DND-41 (cell line): ENCODE measurements around the gene TMEM132C.

ENCODE experiments used
- ATAC-seq: fragments of 200-7000 bp; cut with Tn5 transposase; 3 replicates; pipeline ENCODE4 v1.9.1; 2021; ENCODE audit warnings: low read depth; ENCODE audit not compliant: insufficient read depth
- DNase-seq: peaks from one replicate; pipeline ENCODE4 v3.0.0-alpha.2; 2020
- H2AFZ ChIP-seq: 2 replicates; pipeline ENCODE4 v1.6.0; 2012; ENCODE audit warnings: low read depth, low read length
- H3K27ac ChIP-seq: 2 replicates; pipeline ENCODE4 v1.5.1; 2012; ENCODE audit warnings: low read length, inconsistent platforms
- H3K27me3 ChIP-seq: fragments of 200-600 bp; sonication (generic); 2 replicates; pipeline ENCODE4 v1.6.0; 2012; ENCODE audit warnings: low read length, mild to moderate bottlenecking, inconsistent platforms; ENCODE audit not compliant: insufficient read depth, poor library complexity
- H3K36me3 ChIP-seq: 2 replicates; pipeline ENCODE4 v1.5.1; 2012; ENCODE audit warnings: low read length, inconsistent platforms; ENCODE audit not compliant: insufficient read depth
- H3K4me1 ChIP-seq: 2 replicates; pipeline ENCODE4 v1.5.1; 2012; ENCODE audit warnings: mild to moderate bottlenecking, low read length; ENCODE audit not compliant: insufficient read depth
- H3K4me2 ChIP-seq: 2 replicates; pipeline ENCODE4 v1.6.0; 2012; ENCODE audit warnings: mild to moderate bottlenecking, moderate library complexity, low read length, inconsistent platforms; ENCODE audit not compliant: insufficient read depth
- H3K4me3 ChIP-seq, 2 experiments: fragments of 200-600 bp in 1 of 2; shearing (Covaris generic) in 1 of 2; 2 replicates each; pipeline ENCODE4 v1.5.1; 2012 to 2016; ENCODE audit warnings: inconsistent platforms in 2 of 2, low read length in 2 of 2, mild to moderate bottlenecking in 2 of 2, low read depth in 1 of 2, moderate library complexity in 1 of 2
- H3K79me2 ChIP-seq: 2 replicates; pipeline ENCODE4 v1.6.0; 2012; ENCODE audit warnings: low read length, inconsistent platforms; ENCODE audit not compliant: insufficient read depth
- H3K9ac ChIP-seq: 2 replicates; pipeline ENCODE4 v1.6.0; 2012; ENCODE audit warnings: low read depth, mild to moderate bottlenecking, inconsistent platforms, low read length, moderate library complexity
- H3K9me3 ChIP-seq: 2 replicates; pipeline ENCODE4 v1.5.1; 2012; ENCODE audit warnings: low read length, moderate library complexity, mild to moderate bottlenecking, inconsistent platforms; ENCODE audit not compliant: insufficient read depth, severe bottlenecking
- H4K20me1 ChIP-seq: 2 replicates; pipeline ENCODE4 v1.6.0; 2012; ENCODE audit warnings: low read length; ENCODE audit not compliant: insufficient read depth
- CTCF ChIP-seq: IDR thresholded peaks from 2 replicates; pipeline ENCODE4 v1.5.1; 2012; ENCODE audit warnings: borderline replicate concordance, low read length, moderate library complexity, mild to moderate bottlenecking; ENCODE audit not compliant: poor library complexity, severe bottlenecking; ENCODE audit errors: extremely low read depth
- EZH2 ChIP-seq: IDR thresholded peaks from 3 replicates; pipeline ENCODE4 v1.6.1; 2012; ENCODE audit warnings: borderline replicate concordance, low read depth, mild to moderate bottlenecking, moderate library complexity, low read length, inconsistent platforms; ENCODE audit not compliant: severe bottlenecking

Gene TMEM132C

GRCh38 chr12:128442096-128442495 lies 175.1 kb downstream of the TMEM132C start:
- Histone ChIP-seq H3K9me3 (no peaks in the 10 kb centered on the region), H3K36me3 (no peaks in the 10 kb centered on the region), H3K4me1 (no peaks in the 10 kb centered on the region), H3K79me2 (no peaks in the 10 kb centered on the region), H2AFZ (no peak overlapping the region), H3K27me3 (no peaks in the 10 kb centered on the region), H3K27ac (no peak overlapping the region), H3K9ac (no peak overlapping the region), H3K4me3 (no peak overlapping the region), H3K4me2 (no peak overlapping the region), H4K20me1 (no peaks in the 10 kb centered on the region)
- DNase-seq (no peak), ATAC-seq (no peak)
- TF ChIP-seq EZH2 (no peak), CTCF (no peak)

- H3K4me3 ChIP-seq: no peak overlapping the region
- TF ChIP-seq CTCF: no peak
- TF ChIP-seq EZH2: no peak
- H3K4me1 ChIP-seq: no peaks in the 10 kb centered on the region
- DNase-seq (no peak), ATAC-seq (no peak)
- H2AFZ ChIP-seq: no peak overlapping the region
- H3K9me3 ChIP-seq: no peaks in the 10 kb centered on the region
- no peak overlapping the region for H3K27ac ChIP-seq
- no peak overlapping the region for H3K4me2 ChIP-seq
- H3K9ac ChIP-seq: no peak overlapping the region
- H3K79me2 ChIP-seq: no peaks in the 10 kb centered on the region
- no peaks in the 10 kb centered on the region for H3K27me3 ChIP-seq
- no peaks in the 10 kb centered on the region for H3K36me3 ChIP-seq
- no peaks in the 10 kb centered on the region for H4K20me1 ChIP-seq
Measured at GRCh38 chr12:128444598-128444997, 177.6 kb downstream of the TMEM132C start.

GRCh38 chr12:128445415-128446127 lies 178.6 kb downstream of the TMEM132C start:
- no peaks in the 10 kb centered on the region for H3K27me3 ChIP-seq
- H3K79me2 ChIP-seq: no peaks in the 10 kb centered on the region
- no peak for DNase-seq
- H3K36me3 ChIP-seq: no peaks in the 10 kb centered on the region
- H3K9ac ChIP-seq: no peak overlapping the region
- H3K9me3 ChIP-seq: no peaks in the 10 kb centered on the region
- TF ChIP-seq CTCF (no peak), EZH2 (no peak)
- no peak overlapping the region for H3K4me2 ChIP-seq
- H4K20me1 ChIP-seq: no peaks in the 10 kb centered on the region
- no peak overlapping the region for H3K4me3 ChIP-seq
- no peak for ATAC-seq
- no peaks in the 10 kb centered on the region for H3K4me1 ChIP-seq
- no peak overlapping the region for H3K27ac ChIP-seq
- H2AFZ ChIP-seq: no peak overlapping the region
